IMR-90 (cell line): ENCODE data around the gene CROCC2. TPM values are rescaled to one million over a fixed set of nuclear protein-coding genes. Genes with fewer than 3 reads are reported as not detected.

Source experiments
- ATAC-seq: fragments of 200-7000 bp; cut with Tn5 transposase; 2 replicates; pipeline ENCODE4 v1.9.1; 2020; ENCODE audit warnings: low read depth, mild to moderate bottlenecking, moderate library complexity
- BruUV-seq: library from RNA; stranded (reverse); fragments of 400-500 nt; replicated peaks from 2 replicates; lab custom pipeline; 2021; lab: Mats Ljungman, UMichigan
- CTCF ChIA-PET: fragments of 300-600 bp; formaldehyde crosslinking; extraction: SDS; loops from one replicate; lab custom pipeline; 2021; ENCODE audit warnings: antibody characterized with exemption; lab: Yijun Ruan, JAX
- POLR2A ChIA-PET: fragments of 300-600 bp; sonication (Branson Sonifier 250); formaldehyde crosslinking; loops from one replicate; lab custom pipeline; 2022; ENCODE audit warnings: antibody characterized with exemption; ENCODE audit not compliant: unreplicated experiment; lab: Charles Lee
- DNase-seq: peaks from one replicate; pipeline ENCODE4 v3.0.0; 2013
- H2AFZ ChIP-seq: replicated peaks from 2 replicates; pipeline ENCODE3; 2013; ENCODE audit warnings: low read length, mild to moderate bottlenecking; ENCODE audit not compliant: poor library complexity
- H2AK5ac ChIP-seq: 2 replicates; pipeline ENCODE4 v1.6.1; 2013; ENCODE audit warnings: low read depth, low read length, inconsistent platforms
- H2AK9ac ChIP-seq: replicated peaks from 2 replicates; pipeline ENCODE3; 2013; ENCODE audit warnings: mild to moderate bottlenecking, low read depth, low read length, moderate library complexity; ENCODE audit not compliant: poor library complexity
- H2BK120ac ChIP-seq: 2 replicates; pipeline ENCODE4 v1.6.1; 2013; ENCODE audit warnings: low read depth, low read length, inconsistent platforms
- H2BK15ac ChIP-seq: 3 replicates; pipeline ENCODE4 v1.6.1; 2013; ENCODE audit warnings: low read depth, low read length, inconsistent platforms
- H2BK20ac ChIP-seq: 2 replicates; pipeline ENCODE4 v1.6.1; 2013; ENCODE audit warnings: low read depth, mild to moderate bottlenecking, inconsistent platforms, low read length, moderate library complexity
- H2BK5ac ChIP-seq: 2 replicates; pipeline ENCODE4 v1.6.1; 2013; ENCODE audit warnings: mild to moderate bottlenecking, low read depth, low read length, inconsistent platforms; ENCODE audit not compliant: poor library complexity, severe bottlenecking
- H3K14ac ChIP-seq: replicated peaks from 2 replicates; pipeline ENCODE4 v1.6.1; 2013; ENCODE audit warnings: low read depth, low read length, inconsistent platforms
- H3K18ac ChIP-seq: 2 replicates; pipeline ENCODE4 v1.6.1; 2013; ENCODE audit warnings: low read depth, low read length, control low read depth
- H3K23ac ChIP-seq: 2 replicates; pipeline ENCODE4 v1.6.1; 2013; ENCODE audit warnings: low read depth, low read length, inconsistent platforms
- H3K27ac ChIP-seq: 2 replicates; pipeline ENCODE4 v1.5.1; 2013; ENCODE audit warnings: mild to moderate bottlenecking, control low read depth, low read length; ENCODE audit not compliant: insufficient read depth
- H3K27me3 ChIP-seq: 2 replicates; pipeline ENCODE4 v1.6.1; 2013; ENCODE audit warnings: low read length; ENCODE audit not compliant: control insufficient read depth, insufficient read depth
- H3K36me3 ChIP-seq: 2 replicates; pipeline ENCODE4 v1.6.1; 2013; ENCODE audit warnings: low read length, mixed read lengths; ENCODE audit not compliant: control insufficient read depth, insufficient read depth
- H3K4ac ChIP-seq: 2 replicates; pipeline ENCODE4 v1.6.1; 2013; ENCODE audit warnings: low read depth, low read length, inconsistent platforms
- H3K4me1 ChIP-seq: 2 replicates; pipeline ENCODE4 v1.6.1; 2013; ENCODE audit warnings: low read length, mixed read lengths; ENCODE audit not compliant: control insufficient read depth, insufficient read depth
- H3K4me2 ChIP-seq: 2 replicates; pipeline ENCODE4 v1.6.1; 2013; ENCODE audit warnings: low read depth, mild to moderate bottlenecking, control low read depth, low read length, moderate library complexity
- H3K4me3 ChIP-seq: 2 replicates; pipeline ENCODE4 v1.5.1; 2013; ENCODE audit warnings: low read depth, mild to moderate bottlenecking, control low read depth, low read length, moderate library complexity; ENCODE audit not compliant: insufficient read depth
- H3K56ac ChIP-seq: 2 replicates; pipeline ENCODE4 v1.6.1; 2013; ENCODE audit warnings: low read length, inconsistent platforms; ENCODE audit not compliant: insufficient read depth; ENCODE audit errors: extremely low read depth
- H3K79me1 ChIP-seq, 2 experiments: 2 replicates each; pipeline ENCODE4 v1.6.1; 2013; ENCODE audit warnings: low read length in 2 of 2, inconsistent platforms in 1 of 2, low read depth in 1 of 2
- H3K9ac ChIP-seq: 2 replicates; pipeline ENCODE4 v1.6.1; 2013; ENCODE audit warnings: low read depth, low read length, control low read depth
- H3K9me1 ChIP-seq: 2 replicates; pipeline ENCODE4 v1.6.1; 2013; ENCODE audit warnings: low read length, inconsistent platforms; ENCODE audit not compliant: insufficient read depth
- H3K9me3 ChIP-seq: 2 replicates; pipeline ENCODE4 v1.6.1; 2013; ENCODE audit warnings: low read length; ENCODE audit not compliant: control insufficient read depth, insufficient read depth
- H4K20me1 ChIP-seq: 2 replicates; pipeline ENCODE4 v1.6.1; 2013; ENCODE audit warnings: low read length, inconsistent platforms; ENCODE audit not compliant: insufficient read depth
- H4K5ac ChIP-seq: 2 replicates; pipeline ENCODE4 v1.6.1; 2013; ENCODE audit warnings: mild to moderate bottlenecking, low read depth, low read length, control low read depth
- H4K8ac ChIP-seq, 2 experiments: 2 replicates each; pipeline ENCODE4 v1.6.1; 2013; ENCODE audit warnings: low read depth in 2 of 2, low read length in 2 of 2, control low read depth in 1 of 2, inconsistent platforms in 1 of 2
- H4K91ac ChIP-seq: 2 replicates; pipeline ENCODE4 v1.6.1; 2013; ENCODE audit warnings: low read depth, low read length, inconsistent platforms; ENCODE audit not compliant: insufficient read depth
- BHLHE40 ChIP-seq: fragments of 150-350 bp; IDR thresholded peaks from 2 replicates; pipeline ENCODE4 v1.6.1; 2016; ENCODE audit warnings: mild to moderate bottlenecking, low read depth, low read length
- CEBPB ChIP-seq: IDR thresholded peaks from 2 replicates; pipeline ENCODE4 v1.6.1; 2012; ENCODE audit warnings: low read depth, low read length, improper control_type of control experiment
- CHD1 ChIP-seq: IDR thresholded peaks from 2 replicates; pipeline ENCODE4 v1.6.1; 2012; ENCODE audit warnings: low read depth, low read length, improper control_type of control experiment
- CTCF ChIP-seq: conservative IDR thresholded peaks from 2 replicates; pipeline ENCODE4 v1.5.1; 2012; ENCODE audit warnings: mild to moderate bottlenecking, low read depth, low read length, improper control_type of control experiment
- ELK1 ChIP-seq: fragments of 150-350 bp; IDR thresholded peaks from 2 replicates; pipeline ENCODE4 v1.6.1; 2016; ENCODE audit warnings: low read depth, mild to moderate bottlenecking, low read length, moderate library complexity, borderline replicate concordance
- FOS ChIP-seq: fragments of 150-350 bp; IDR thresholded peaks from 2 replicates; pipeline ENCODE4 v1.6.1; 2016; ENCODE audit warnings: low read depth, low read length
- MAFK ChIP-seq: IDR thresholded peaks from 2 replicates; pipeline ENCODE4 v1.6.1; 2012; ENCODE audit warnings: low read depth, low read length, improper control_type of control experiment
- MAZ ChIP-seq: IDR thresholded peaks from 2 replicates; pipeline ENCODE4 v1.6.1; 2012; ENCODE audit warnings: low read depth, mild to moderate bottlenecking, low read length, improper control_type of control experiment, moderate library complexity, borderline replicate concordance
- MXI1 ChIP-seq: IDR thresholded peaks from 2 replicates; pipeline ENCODE4 v1.6.1; 2012; ENCODE audit warnings: low read depth, mild to moderate bottlenecking, low read length, moderate library complexity, borderline replicate concordance
- NFE2L2 ChIP-seq: fragments of 150-350 bp; IDR thresholded peaks from 2 replicates; pipeline ENCODE4 v1.6.1; 2016; ENCODE audit warnings: low read depth, mild to moderate bottlenecking, low read length
- RAD21 ChIP-seq: IDR thresholded peaks from 2 replicates; pipeline ENCODE4 v1.6.1; 2012; ENCODE audit warnings: low read length, improper control_type of control experiment
- RCOR1 ChIP-seq: IDR thresholded peaks from 2 replicates; pipeline ENCODE4 v1.6.1; 2012; ENCODE audit warnings: mild to moderate bottlenecking, low read length, improper control_type of control experiment; ENCODE audit not compliant: insufficient replicate concordance
- RFX5 ChIP-seq: IDR thresholded peaks from 2 replicates; pipeline ENCODE4 v1.8.0; 2012; ENCODE audit warnings: low read depth, mild to moderate bottlenecking, low read length, moderate library complexity
- SMC3 ChIP-seq: fragments of 150-350 bp; IDR thresholded peaks from 2 replicates; pipeline ENCODE4 v1.6.1; 2016; ENCODE audit warnings: low read depth, mild to moderate bottlenecking, antibody characterized with exemption, low read length, moderate library complexity
- USF2 ChIP-seq: fragments of 150-350 bp; IDR thresholded peaks from 2 replicates; pipeline ENCODE4 v1.6.1; 2017; ENCODE audit warnings: mild to moderate bottlenecking, antibody characterized with exemption, low read length, low read depth
- WGBS, 2 experiments: methylation state at CpG; one replicate each; pipeline versions ENCODE4 v1.1.5 to v1.1.7; 2013; ENCODE audit warnings: missing lambda C conversion rate in 2 of 2; ENCODE audit not compliant: insufficient read length in 1 of 2; ENCODE audit errors: extremely low coverage in 2 of 2; 5-methylcytosine and 5-hydroxymethylcytosine counted together
- dilution Hi-C: fragments of 300-500 bp; cut with HindIII; formaldehyde crosslinking; loops from one replicate; pipeline ENCODE4 v1.14.3; 2018; ENCODE audit warnings: low sequenced_read_pairs; ENCODE audit not compliant: unreplicated experiment
- in situ Hi-C: fragments of 300-500 bp; cut with MboI; formaldehyde crosslinking; loops from 3 replicates; pipeline ENCODE4 v1.14.3; 2019; ENCODE audit warnings: low sequenced_read_pairs, inconsistent platforms, mixed read lengths
- intact Hi-C: fragments of 100-400 bp; cut with micrococcal nuclease; formaldehyde crosslinking; loops from 2 replicates; pipeline ENCODE4 v1.10.0; 2022
- polyA plus RNA-seq, 3 experiments: library from polyadenylated mRNA; depleted of rRNA; stranded (reverse); fragments of >200 nt; gene quantifications; 2 replicates each; pipeline ENCODE4 v1.2.3, GENCODE V29; 2012; ENCODE audit warnings: low replicate concordance in 1 of 3
- total RNA-seq: library from RNA; depleted of rRNA; stranded (reverse); fragments of >200 nt; gene quantifications from 2 replicates; pipeline ENCODE4 v1.2.3, GENCODE V29; 2012

CROCC2 gene
- total and polyA plus RNA-seq, 2 of the 4 experiments (the other 2 are of a cell fraction) = not detected

- Histone ChIP-seq H4K8ac (no peak overlapping the region), H3K9me1 (no peaks in the 10 kb centered on the region), H2AK5ac (no peak overlapping the region), H3K36me3 (peaks cover 36% of the 10 kb centered on the region), H3K4me3 (no peak overlapping the region), H3K9ac (no peak overlapping the region), H2AFZ (no peak overlapping the region), H3K4ac (no peak overlapping the region), H3K18ac (no peak overlapping the region), H3K79me1 (no peaks in the 10 kb centered on the region; a peak in 1 of 4 replicates), H4K5ac (no peak overlapping the region), H3K9me3 (peaks cover 18% of the 10 kb centered on the region), H4K20me1 (no peaks in the 10 kb centered on the region), H3K4me1 (peaks cover 9% of the 10 kb centered on the region; the same call in 1 of the 2 replicates), H3K4me2 (no peak overlapping the region), H3K14ac (no peak overlapping the region), H2AK9ac (peak overlapping the region; percentile 56), H2BK5ac (no peak overlapping the region), H2BK15ac (no peak overlapping the region), H2BK120ac (no peak overlapping the region), H3K27me3 (no peaks in the 10 kb centered on the region), H4K91ac (no peak overlapping the region), H3K56ac (no peak overlapping the region), H2BK20ac (no peak overlapping the region), H3K27ac (no peak overlapping the region), H3K23ac (no peak overlapping the region)
- 82% methylated on average over 5 of the region's 11 CpGs; no CpG with 5 or more reads in 1 of the 2 experiments for WGBS, 2 experiments
- ChIA-PET CTCF (interaction anchor here (0.6 kb wide), 1 partner anchor 10 kb away, joined by 9 read pairs; no protein-coding TSS in a partner anchor), POLR2A (no interaction called here)
- DNase-seq (no peak), ATAC-seq (no peak)
- in situ Hi-C loops (no loop called here), intact Hi-C loops (no loop called here), dilution Hi-C loops (no loop called here)
- no TSS peak for BruUV-seq
- TF ChIP-seq MAFK = no peak
- no peak for TF ChIP-seq MAZ
- TF ChIP-seq SMC3 = no peak
- TF ChIP-seq CHD1 = no peak
- TF ChIP-seq BHLHE40 = no peak
- TF ChIP-seq RFX5 = no peak
- no peak for TF ChIP-seq MXI1
- TF ChIP-seq NFE2L2 = no peak
- TF ChIP-seq RAD21 = no peak
- no peak for TF ChIP-seq CEBPB
- TF ChIP-seq ELK1 = no peak
- no peak for TF ChIP-seq FOS
- TF ChIP-seq RCOR1 = no peak
- TF ChIP-seq USF2 = no peak
- no peak for TF ChIP-seq CTCF
These were observed 96.3 kb downstream of the CROCC2 start for GRCh38 chr2:241002275-241003046.
